ELF-1 (cell line): ENCODE measurements around the gene AVL9.
"Not testable (repeated sequence)": the region's sequence is repeated elsewhere in the genome, so short reads cannot be mapped to it uniquely, and the experiment has no call there.

Source experiments
- DNase-seq: peaks from one replicate; pipeline ENCODE4 v3.0.0-alpha.2; 2016; ENCODE audit warnings: low read depth, low spot score

The AVL9 gene

GRCh38 chr7:32637611-32638010 lies 142.3 kb downstream of the AVL9 start:
- not testable (repeated sequence) for DNase-seq
